Endothelial cell (in vitro differentiated cells): ENCODE measurements around the gene PDLIM3. TPM values are rescaled to one million over a fixed set of nuclear protein-coding genes. Genes with fewer than 3 reads are reported as not detected.

ENCODE experiments used
- DNase-seq: peaks from one replicate; pipeline ENCODE4 v3.0.0; 2021; ENCODE audit warnings: low spot score
- H3K27ac Mint-ChIP-seq: one replicate; pipeline ENCODE4 v1.8.0; 2021; ENCODE audit warnings: mixed read lengths, inconsistent platforms; ENCODE audit not compliant: unreplicated experiment
- H3K27me3 Mint-ChIP-seq: one replicate; pipeline ENCODE4 v1.8.0; 2021; ENCODE audit warnings: mild to moderate bottlenecking, moderate library complexity, mixed read lengths, inconsistent platforms; ENCODE audit not compliant: unreplicated experiment
- H3K36me3 Mint-ChIP-seq: one replicate; pipeline ENCODE4 v1.8.0; 2021; ENCODE audit warnings: mild to moderate bottlenecking, low read depth, mixed read lengths, inconsistent platforms; ENCODE audit not compliant: unreplicated experiment
- H3K4me1 Mint-ChIP-seq: one replicate; pipeline ENCODE4 v1.8.0; 2021; ENCODE audit warnings: mild to moderate bottlenecking, mixed read lengths, inconsistent platforms; ENCODE audit not compliant: unreplicated experiment
- H3K4me3 Mint-ChIP-seq: one replicate; pipeline ENCODE4 v1.8.0; 2021; ENCODE audit warnings: mild to moderate bottlenecking, mixed read lengths, inconsistent platforms; ENCODE audit not compliant: unreplicated experiment
- H3K9me3 Mint-ChIP-seq: one replicate; pipeline ENCODE4 v1.8.0; 2021; ENCODE audit warnings: mixed read lengths, inconsistent platforms; ENCODE audit not compliant: unreplicated experiment
- CTCF ChIP-seq: fragments of 200-600 bp; sonication (generic); IDR thresholded peaks from one replicate; pipeline ENCODE4 v1.5.0; 2021; ENCODE audit warnings: antibody characterized with exemption; ENCODE audit not compliant: unreplicated experiment
- total RNA-seq: library from RNA; stranded (reverse); fragmentation: NEBNext Ultra II Directional; extraction: Animal tissue kit (Norgen Biotek cat#: 25700); gene quantifications from one replicate; pipeline ENCODE4 v1.2.1, GENCODE V29; 2021; ENCODE audit not compliant: unreplicated experiment

PDLIM3 gene
- total RNA-seq, 1 donor from 2014 or later = 0.67 TPM

- Mint-ChIP-seq H3K4me3 (no peak overlapping the region), H3K36me3 (no peaks in the 10 kb centered on the region), H3K27me3 (peaks cover 7% of the 10 kb centered on the region), H3K27ac (no peak overlapping the region), H3K9me3 (no peaks in the 10 kb centered on the region), H3K4me1 (peaks cover 11% of the 10 kb centered on the region)
- no peak for TF ChIP-seq CTCF
- DNase-seq = no peak
These were observed 3.5 kb upstream of the PDLIM3 start for GRCh38 chr4:185538806-185539205.

DNA sequence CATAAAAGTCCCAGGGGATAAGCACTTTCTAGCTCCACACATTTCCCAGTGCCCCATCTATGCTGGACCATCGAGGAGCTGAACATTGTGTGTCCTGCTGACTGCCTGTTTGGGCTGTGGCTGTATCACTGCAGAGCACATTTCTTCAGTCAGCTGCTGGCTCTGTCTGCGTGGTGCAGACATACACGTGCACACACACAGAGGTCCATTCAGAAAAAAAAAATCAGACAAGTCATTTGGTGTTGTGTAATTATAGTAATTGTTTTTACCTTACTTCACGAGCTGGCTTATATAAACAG lies 1.1 kb upstream of the PDLIM3 start:
- H3K36me3 Mint-ChIP-seq = no peaks in the 10 kb centered on the region
- peaks cover 9% of the 10 kb centered on the region for H3K4me1 Mint-ChIP-seq
- H3K27ac Mint-ChIP-seq = no peak overlapping the region
- TF ChIP-seq CTCF = no peak
- peaks cover 4% of the 10 kb centered on the region for H3K27me3 Mint-ChIP-seq
- H3K9me3 Mint-ChIP-seq = no peaks in the 10 kb centered on the region
- H3K4me3 Mint-ChIP-seq = no peak overlapping the region
- DNase-seq = no peak

DNA sequence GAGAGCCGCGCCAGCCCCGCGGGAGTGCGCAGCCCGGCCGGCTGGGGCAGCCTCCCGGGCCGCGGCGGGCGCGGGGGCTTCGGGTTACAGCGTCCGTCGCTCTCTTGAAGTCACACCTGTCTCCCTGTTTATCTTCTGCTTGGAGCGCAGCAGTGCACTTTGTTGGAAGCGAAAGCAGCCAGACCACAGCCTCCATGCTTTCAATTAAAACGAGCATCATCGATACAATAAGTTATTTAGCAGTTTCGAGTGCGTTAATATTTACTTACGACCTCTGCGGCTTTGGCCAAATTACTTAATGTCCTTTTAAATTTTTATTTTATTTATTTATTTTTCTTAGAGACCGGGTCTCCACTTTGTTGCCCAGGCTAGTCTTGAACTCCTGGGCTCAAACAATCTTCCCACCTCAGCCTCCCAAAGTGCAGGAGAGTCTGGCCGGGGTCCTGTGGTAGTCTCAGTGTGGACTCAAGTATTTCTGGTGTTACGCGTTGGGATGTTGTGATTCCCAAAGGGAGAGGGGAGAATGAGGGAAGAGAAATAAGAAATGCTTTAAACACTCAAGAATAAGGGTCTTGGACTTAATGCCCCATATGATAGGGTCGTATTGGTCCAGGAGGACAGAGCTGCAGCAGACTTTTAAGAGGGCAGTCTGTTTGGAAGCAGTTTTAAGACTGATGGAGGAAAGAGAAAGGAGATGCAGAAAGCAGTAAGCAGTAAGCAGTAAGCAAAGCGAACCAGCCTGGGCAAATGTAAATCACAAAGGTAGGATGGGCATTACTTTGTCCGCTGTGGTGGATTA lies 504 bp upstream of the PDLIM3 start:
- Mint-ChIP-seq H3K4me1 (peaks cover 5% of the 10 kb centered on the region), H3K27me3 (peaks cover 4% of the 10 kb centered on the region), H3K27ac (no peak overlapping the region), H3K36me3 (no peaks in the 10 kb centered on the region), H3K4me3 (peak overlapping the region; percentile 84), H3K9me3 (no peaks in the 10 kb centered on the region)
- TF ChIP-seq CTCF = no peak
- no peak for DNase-seq

GRCh38 chr4:185534511-185534865 lies 819 bp downstream of the PDLIM3 start:
- Mint-ChIP-seq H3K4me1 (no peaks in the 10 kb centered on the region), H3K4me3 (peak overlapping the region; percentile 82), H3K27ac (no peak overlapping the region), H3K36me3 (no peaks in the 10 kb centered on the region), H3K9me3 (no peaks in the 10 kb centered on the region), H3K27me3 (peaks cover 4% of the 10 kb centered on the region)
- DNase-seq = no peak
- TF ChIP-seq CTCF = no peak

- H3K36me3 Mint-ChIP-seq = no peaks in the 10 kb centered on the region
- no peaks in the 10 kb centered on the region for H3K4me1 Mint-ChIP-seq
- no peak for DNase-seq
- H3K27ac Mint-ChIP-seq = no peak overlapping the region
- no peak for TF ChIP-seq CTCF
- no peaks in the 10 kb centered on the region for H3K9me3 Mint-ChIP-seq
- no peak overlapping the region for H3K4me3 Mint-ChIP-seq
- H3K27me3 Mint-ChIP-seq = peaks cover 4% of the 10 kb centered on the region
These were observed 2.4 kb downstream of the PDLIM3 start for GRCh38 chr4:185532795-185533324.
